HL-60/S4 (cell line): ENCODE data around the gene VPS39.

Experiments used
- in situ Hi-C: fragments of 300-500 bp; cut with MboI; formaldehyde crosslinking; loops from 2 replicates; pipeline ENCODE4 v1.14.3; 2022; ENCODE audit warnings: low sequenced_read_pairs

Gene VPS39

GRCh38 chr15:42199126-42199525, 9.0 kb downstream of the VPS39 start:
- in situ Hi-C loops, result no loop called here

- in situ Hi-C loops, result no loop called here
Measured at GRCh38 chr15:42198516-42198915, 9.6 kb downstream of the VPS39 start.

GRCh38 chr15:42194513-42194912, 13.6 kb downstream of the VPS39 start:
- in situ Hi-C loops, result no loop called here

GRCh38 chr15:42193383-42193782, 14.7 kb downstream of the VPS39 start:
- in situ Hi-C loops, result no loop called here

- in situ Hi-C loops, result no loop called here
Measured at GRCh38 chr15:42191610-42192346, 16.3 kb downstream of the VPS39 start.

- in situ Hi-C loops, result no loop called here
Measured at GRCh38 chr15:42190370-42190769, 17.7 kb downstream of the VPS39 start.

GRCh38 chr15:42185801-42186200, 22.3 kb downstream of the VPS39 start:
- in situ Hi-C loops, result no loop called here

GRCh38 chr15:42184736-42185135, 23.4 kb downstream of the VPS39 start:
- in situ Hi-C loops, result no loop called here

- in situ Hi-C loops, result no loop called here
Measured at GRCh38 chr15:42184296-42184695, 23.8 kb downstream of the VPS39 start.

- in situ Hi-C loops, result no loop called here
Measured at GRCh38 chr15:42182961-42183360, 25.1 kb downstream of the VPS39 start.

GRCh38 chr15:42182328-42182886, 25.7 kb downstream of the VPS39 start:
- in situ Hi-C loops, result no loop called here

GRCh38 chr15:42178056-42178455, 30.0 kb downstream of the VPS39 start:
- in situ Hi-C loops, result no loop called here

GRCh38 chr15:42175671-42176070, 32.4 kb downstream of the VPS39 start:
- in situ Hi-C loops, result no loop called here

- in situ Hi-C loops, result no loop called here
Measured at GRCh38 chr15:42172475-42172874, 35.6 kb downstream of the VPS39 start.

- in situ Hi-C loops, result no loop called here
Measured at GRCh38 chr15:42171795-42172194, 36.3 kb downstream of the VPS39 start.

GRCh38 chr15:42171122-42171521, 37.0 kb downstream of the VPS39 start:
- in situ Hi-C loops, result no loop called here

GRCh38 chr15:42166225-42166940, 41.7 kb downstream of the VPS39 start:
- in situ Hi-C loops, result no loop called here

- in situ Hi-C loops, result no loop called here
Measured at GRCh38 chr15:42165106-42165505, 43.0 kb downstream of the VPS39 start.

- in situ Hi-C loops, result no loop called here
Measured at GRCh38 chr15:42163947-42164550, 44.1 kb downstream of the VPS39 start.

GRCh38 chr15:42163291-42163690, 44.8 kb downstream of the VPS39 start:
- in situ Hi-C loops, result no loop called here

GRCh38 chr15:42160136-42160535, 48.0 kb downstream of the VPS39 start:
- in situ Hi-C loops, result no loop called here
